Activated CD8-positive, alpha-beta T cell treated with anti-CD3 and anti-CD28 coated beads, Interleukin-2, amount 10 ng/mL, durations not matched to agents 7 days and 5 days (primary cell): ENCODE results near the gene MT1E. TPM values are rescaled to one million over a fixed set of nuclear protein-coding genes. Genes with fewer than 3 reads are reported as not detected.
"Not testable (repeated sequence)": the region's sequence is repeated elsewhere in the genome, so short reads cannot be mapped to it uniquely, and the experiment has no call there.

Source experiments
- ATAC-seq: fragments of 150-1000 bp; cut with Tn5 transposase; one replicate; pipeline ENCODE4 v1.10.0; 2021; ENCODE audit warnings: moderate library complexity
- CTCF ChIA-PET: fragments of 350-600 bp; sonication (Branson Sonifier 250); formaldehyde crosslinking; loops from one replicate; lab custom pipeline; 2021; ENCODE audit warnings: antibody characterized with exemption; lab: Charles Lee
- POLR2A ChIA-PET: fragments of 350-600 bp; sonication (Branson Sonifier 250); formaldehyde crosslinking; loops from one replicate; lab custom pipeline; 2021; ENCODE audit warnings: antibody characterized with exemption; lab: Charles Lee
- DNase-seq: peaks from one replicate; pipeline ENCODE4 v3.0.0-alpha.2; 2020
- H3K27ac Mint-ChIP-seq: one replicate; pipeline ENCODE4 v1.8.0; 2021; ENCODE audit warnings: mild to moderate bottlenecking, mixed read lengths
- H3K27me3 Mint-ChIP-seq: one replicate; pipeline ENCODE4 v1.8.0; 2021; ENCODE audit warnings: low read depth, mixed read lengths
- H3K36me3 Mint-ChIP-seq: one replicate; pipeline ENCODE4 v1.8.0; 2021; ENCODE audit warnings: low read depth, mixed read lengths
- H3K4me1 Mint-ChIP-seq: one replicate; pipeline ENCODE4 v1.8.0; 2021; ENCODE audit warnings: low read depth, mixed read lengths
- H3K4me3 Mint-ChIP-seq: one replicate; pipeline ENCODE4 v1.8.0; 2021; ENCODE audit warnings: mild to moderate bottlenecking, mixed read lengths
- H3K9me3 Mint-ChIP-seq: one replicate; pipeline ENCODE4 v1.8.0; 2022; ENCODE audit warnings: mixed read lengths; ENCODE audit not compliant: insufficient read depth
- total RNA-seq, 2 experiments: library from RNA; stranded (reverse); gene quantifications; one replicate each; pipeline ENCODE4 v1.2.3, GENCODE V29; 2021

MT1E gene
- total RNA-seq, 2 experiments from 2014 or later = 65.0 to 74.8 TPM

DNA sequence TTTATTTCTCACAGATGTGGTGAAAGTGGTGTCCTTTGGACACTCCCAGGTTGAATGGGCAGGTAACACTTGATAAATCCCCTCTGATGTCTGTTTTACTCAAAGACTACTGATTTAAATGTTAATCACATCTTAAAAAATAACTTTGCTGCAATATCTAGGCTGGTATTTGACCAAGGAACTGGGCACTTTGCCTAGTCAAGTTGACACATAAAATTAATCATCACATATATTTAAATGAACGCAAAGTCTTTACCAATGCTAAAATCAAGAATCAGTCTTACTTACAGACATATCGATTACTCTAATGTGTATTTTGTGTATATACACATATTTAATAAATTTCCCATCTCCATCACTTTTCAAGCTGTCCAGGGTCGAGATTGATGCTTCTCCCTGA is 10.2 kb upstream of the MT1E start:
- ATAC-seq (no peak), DNase-seq (no peak)
- ChIA-PET CTCF (no interaction called here), POLR2A (interaction anchor here (1.0 to 2.6 kb wide), 2 partner anchors 11 to 24 kb away, joined by 3 to 14 read pairs; partner anchors contain the start of gene MT1E)
- peaks cover 59% of the 10 kb centered on the region for H3K4me1 Mint-ChIP-seq
- H3K27ac Mint-ChIP-seq = no peak overlapping the region
- peaks cover 11% of the 10 kb centered on the region for H3K27me3 Mint-ChIP-seq
- H3K4me3 Mint-ChIP-seq = no peak overlapping the region
- H3K9me3 Mint-ChIP-seq = no peaks in the 10 kb centered on the region
- no peaks in the 10 kb centered on the region for H3K36me3 Mint-ChIP-seq

DNA sequence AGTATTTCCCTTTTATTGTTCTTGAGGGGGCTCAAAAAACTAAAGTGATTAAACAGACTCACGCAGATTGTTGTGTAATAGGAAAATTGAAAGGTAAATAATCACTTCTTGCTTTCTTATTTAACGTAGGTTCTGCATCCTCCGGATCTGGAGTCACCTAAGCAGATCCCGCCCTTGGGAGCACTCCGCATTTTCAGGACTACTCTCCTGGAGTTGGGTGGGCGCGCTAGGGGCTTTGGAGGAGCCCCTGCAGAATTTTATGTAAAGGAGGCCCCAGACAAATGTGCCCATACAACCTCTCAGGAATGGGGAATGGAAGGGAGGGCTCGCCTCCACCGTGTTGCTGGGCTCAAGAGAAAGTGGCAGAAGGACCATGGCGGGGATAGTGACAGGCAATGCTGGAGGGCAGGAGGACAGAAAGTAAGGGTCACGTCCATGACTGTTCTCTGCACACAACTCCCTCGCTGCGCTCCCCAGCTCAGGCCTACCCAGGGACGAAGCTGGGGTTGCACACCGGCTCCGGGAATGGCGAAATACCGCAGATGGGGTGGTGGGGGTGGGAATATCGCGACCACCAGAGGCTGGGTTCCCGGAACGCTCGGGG is 8.9 kb upstream of the MT1E start:
- no peaks in the 10 kb centered on the region for H3K9me3 Mint-ChIP-seq
- H3K4me1 Mint-ChIP-seq = peaks cover 46% of the 10 kb centered on the region
- peak overlapping the region; percentile 64 for H3K4me3 Mint-ChIP-seq
- peak overlapping the region; percentile 14 for H3K27ac Mint-ChIP-seq
- no peaks in the 10 kb centered on the region for H3K36me3 Mint-ChIP-seq
- ChIA-PET CTCF (interaction anchor here (1.6 kb wide), 1 partner anchor 13 kb away, joined by 6 read pairs; no protein-coding TSS in a partner anchor), POLR2A (interaction anchor here (2.6 kb wide), 1 partner anchor 9 kb away, joined by 14 read pairs; the partner anchor contains the start of gene MT1E)
- ATAC-seq (no peak), DNase-seq (no peak)
- peaks cover 16% of the 10 kb centered on the region for H3K27me3 Mint-ChIP-seq

DNA sequence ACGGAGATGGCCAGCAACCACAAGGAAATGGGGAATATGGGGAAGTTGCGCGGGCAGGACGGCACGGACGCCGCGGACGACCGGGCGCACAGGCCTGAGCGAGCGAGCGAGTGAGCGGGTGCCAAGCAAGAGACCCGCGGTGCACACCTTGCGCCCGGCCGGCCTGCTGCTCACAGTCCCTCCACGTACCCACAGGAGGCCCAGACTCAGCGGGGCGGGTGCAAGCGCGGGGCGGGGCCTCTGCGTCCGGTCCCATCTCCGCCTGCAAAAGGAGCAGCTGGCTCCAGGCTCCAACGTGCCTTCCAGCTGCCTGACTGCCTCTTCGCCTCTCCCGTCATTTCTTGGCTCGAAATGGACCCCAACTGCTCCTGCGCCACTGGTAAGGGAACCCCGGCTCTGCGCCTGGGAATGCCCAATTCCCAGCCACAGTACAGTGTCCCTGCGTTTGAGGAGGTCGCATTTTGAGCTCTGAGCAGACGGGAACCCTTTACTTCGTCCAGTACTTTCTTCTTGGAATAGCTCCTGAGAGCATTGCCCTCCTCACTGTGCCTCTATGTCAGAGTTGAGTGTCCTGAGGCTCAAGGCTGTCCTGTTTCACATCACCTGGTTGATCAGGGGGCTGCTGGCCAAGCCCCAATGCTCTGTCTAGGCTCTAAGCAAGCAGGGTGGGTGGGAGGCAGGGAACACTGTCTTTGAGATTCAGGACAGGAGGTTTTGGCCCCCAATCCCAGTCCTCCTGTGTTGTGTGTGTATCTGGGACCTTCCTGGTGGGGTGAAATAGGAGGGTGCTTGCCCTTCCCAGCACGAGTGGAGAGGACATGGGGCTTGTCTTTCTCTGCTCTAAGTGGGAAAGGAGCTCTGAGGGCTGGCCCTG is 8.1 kb upstream of the MT1E start:
- H3K4me1 Mint-ChIP-seq = peaks cover 44% of the 10 kb centered on the region
- no peak overlapping the region for H3K27ac Mint-ChIP-seq
- H3K9me3 Mint-ChIP-seq = no peaks in the 10 kb centered on the region
- peak; percentile 99 for ATAC-seq
- peak overlapping the region; percentile 64 for H3K4me3 Mint-ChIP-seq
- H3K36me3 Mint-ChIP-seq = no peaks in the 10 kb centered on the region
- ChIA-PET CTCF (interaction anchor here (1.0 to 3.0 kb wide), 4 partner anchors 9 to 84 kb away, joined by 3 to 7 read pairs (median 5); partner anchors contain the start of gene MT2A), POLR2A (interaction anchor here (1.6 to 2.6 kb wide), 2 partner anchors 9 kb away, joined by 13 to 14 read pairs; partner anchors contain the start of genes MT1E and MT2A)
- H3K27me3 Mint-ChIP-seq = peaks cover 17% of the 10 kb centered on the region
- DNase-seq = peak; percentile 82

DNA sequence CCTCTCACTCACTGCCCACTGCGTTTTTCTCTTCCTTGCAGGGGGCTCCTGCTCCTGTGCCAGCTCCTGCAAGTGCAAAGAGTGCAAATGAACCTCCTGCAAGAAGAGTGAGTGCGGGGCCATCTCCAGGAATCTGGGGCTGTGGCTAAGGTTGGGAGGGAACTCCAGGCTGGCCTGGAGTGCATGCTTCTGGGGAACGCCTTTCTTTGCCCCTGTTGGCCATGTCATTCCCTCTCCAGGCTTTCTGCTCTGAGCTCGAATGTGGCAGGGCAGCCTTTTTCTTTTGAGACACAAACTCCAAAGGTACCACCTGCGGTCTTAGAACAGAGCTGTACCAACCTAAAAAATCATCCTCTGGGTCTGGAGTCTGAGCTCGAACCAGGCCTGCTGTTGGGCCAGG is 7.4 kb upstream of the MT1E start:
- no peak for DNase-seq
- peaks cover 19% of the 10 kb centered on the region for H3K27me3 Mint-ChIP-seq
- H3K27ac Mint-ChIP-seq = no peak overlapping the region
- no peaks in the 10 kb centered on the region for H3K36me3 Mint-ChIP-seq
- ChIA-PET CTCF (interaction anchor here (0.7 to 3.0 kb wide), 5 partner anchors 10 to 84 kb away, joined by 3 to 7 read pairs (median 4); partner anchors contain the start of gene MT2A), POLR2A (interaction anchor here (0.9 to 1.6 kb wide), 2 partner anchors 10 to 26 kb away, joined by 4 to 13 read pairs; partner anchors contain the start of gene MT2A)
- no peaks in the 10 kb centered on the region for H3K9me3 Mint-ChIP-seq
- no peak for ATAC-seq
- peaks cover 43% of the 10 kb centered on the region for H3K4me1 Mint-ChIP-seq
- H3K4me3 Mint-ChIP-seq = peak overlapping the region; percentile 64

DNA sequence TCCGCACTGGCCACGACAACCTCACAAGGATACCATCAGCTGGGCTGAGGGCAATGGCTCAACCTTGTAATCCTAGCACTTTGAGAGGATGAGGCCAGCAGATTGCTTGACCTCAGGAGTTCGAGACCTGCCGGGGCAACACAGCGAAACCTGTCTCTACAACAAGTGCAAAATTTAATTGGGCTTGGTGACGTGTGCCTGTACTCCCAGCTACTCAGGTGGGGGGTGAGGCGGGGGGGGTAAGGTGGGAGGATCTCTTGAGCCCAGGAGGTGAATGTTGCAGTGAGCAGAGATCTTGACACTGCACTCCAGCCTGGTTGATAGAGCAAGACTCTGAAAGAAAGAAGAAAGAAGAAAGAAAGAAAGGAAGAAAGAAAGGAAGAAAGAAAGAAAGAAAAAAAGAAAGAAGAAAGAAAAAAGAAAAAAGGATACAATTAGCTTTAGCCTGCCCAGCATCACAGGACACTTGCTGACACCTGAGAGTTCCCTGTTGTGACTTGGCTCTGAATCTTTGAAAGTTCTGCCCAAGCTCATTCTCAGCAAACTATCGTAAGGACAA is 5.2 kb upstream of the MT1E start:
- peaks cover 32% of the 10 kb centered on the region for H3K4me1 Mint-ChIP-seq
- no peak overlapping the region for H3K27ac Mint-ChIP-seq
- no peak overlapping the region for H3K4me3 Mint-ChIP-seq
- no peak for ATAC-seq
- no peaks in the 10 kb centered on the region for H3K36me3 Mint-ChIP-seq
- no peak for DNase-seq
- no peaks in the 10 kb centered on the region for H3K9me3 Mint-ChIP-seq
- ChIA-PET POLR2A (no interaction called here), CTCF (no interaction called here)
- peaks cover 24% of the 10 kb centered on the region for H3K27me3 Mint-ChIP-seq

DNA sequence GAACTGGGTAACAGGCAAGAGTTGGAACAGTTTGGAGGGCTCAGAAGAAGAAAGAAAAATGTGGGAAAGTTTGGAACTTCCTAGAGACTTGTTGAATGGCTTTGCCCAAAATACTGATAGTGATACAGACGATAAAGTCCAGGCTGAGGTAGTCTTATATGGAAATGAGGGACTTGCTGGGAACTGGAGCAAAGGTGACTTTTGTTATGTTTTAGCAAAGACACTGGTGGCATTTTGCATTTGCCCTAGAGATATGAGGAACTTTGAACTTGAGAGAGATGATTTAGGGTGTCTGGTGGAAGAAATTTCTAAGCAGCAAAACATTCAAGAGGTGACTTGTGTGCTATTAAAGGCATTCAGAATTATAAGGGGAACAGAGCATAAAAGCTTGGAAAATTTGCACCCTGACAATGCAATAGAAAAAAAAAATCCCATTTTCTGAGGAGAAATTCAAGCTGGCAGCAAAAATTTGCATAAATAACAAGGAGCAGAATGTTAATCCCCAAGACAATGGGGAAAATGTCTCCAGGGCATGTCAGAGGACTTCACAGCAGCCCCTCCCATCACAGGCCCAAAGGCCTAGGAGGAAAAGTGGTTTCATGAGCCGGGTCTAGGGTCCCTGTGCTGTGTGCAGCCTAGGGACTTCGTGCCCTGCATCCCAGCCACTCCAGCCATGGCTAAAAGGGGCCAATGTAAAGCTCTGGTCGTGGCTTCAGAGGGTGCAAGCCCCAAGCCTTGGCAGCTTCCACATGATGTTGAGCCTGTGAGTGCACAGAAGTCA is 3.7 kb upstream of the MT1E start:
- POLR2A ChIA-PET, H3K36me3 Mint-ChIP-seq, H3K9me3 Mint-ChIP-seq, H3K27ac Mint-ChIP-seq, ATAC-seq, DNase-seq, H3K4me3 Mint-ChIP-seq: not testable (repeated sequence)
- peaks cover 36% of the 10 kb centered on the region for H3K4me1 Mint-ChIP-seq
- CTCF ChIA-PET = interaction anchor here (0.8 kb wide), 1 partner anchor 45 kb away, joined by 3 read pairs; no protein-coding TSS in a partner anchor
- peaks cover 24% of the 10 kb centered on the region for H3K27me3 Mint-ChIP-seq

DNA sequence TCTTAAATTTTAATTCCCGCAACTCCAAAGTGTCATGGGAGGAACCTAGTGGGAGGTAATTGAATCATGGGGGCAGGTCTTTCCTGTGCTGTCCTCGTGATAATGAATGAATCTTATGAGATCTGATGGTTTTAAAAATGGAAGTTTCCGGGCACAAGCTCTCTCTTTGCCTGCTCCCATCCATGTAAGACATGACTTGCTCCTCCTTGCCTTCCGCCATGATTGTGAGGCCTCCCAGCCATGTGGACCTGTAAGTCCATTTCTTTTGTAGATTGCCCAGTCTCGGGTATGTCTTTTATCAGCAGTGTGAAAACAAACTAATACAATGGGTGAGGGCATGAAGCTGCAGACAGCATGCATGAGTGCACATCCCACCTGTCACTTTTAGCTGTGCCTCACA is 2.4 kb upstream of the MT1E start:
- Mint-ChIP-seq H3K27me3 (peaks cover 25% of the 10 kb centered on the region), H3K4me1 (peaks cover 24% of the 10 kb centered on the region)
- ChIA-PET POLR2A (interaction anchor here (0.7 to 4.7 kb wide), 4 partner anchors 12 to 966 kb away, joined by 3 to 56 read pairs (median 4); partner anchors contain the start of genes HERPUD1, MT1X and MT2A), CTCF (interaction anchor here (1.1 to 2.8 kb wide), 4 partner anchors 12 to 79 kb away, joined by 3 to 14 read pairs (median 5); no protein-coding TSS in a partner anchor)
- not testable (repeated sequence) for H3K9me3 Mint-ChIP-seq, ATAC-seq, H3K4me3 Mint-ChIP-seq, H3K27ac Mint-ChIP-seq, H3K36me3 Mint-ChIP-seq, DNase-seq

DNA sequence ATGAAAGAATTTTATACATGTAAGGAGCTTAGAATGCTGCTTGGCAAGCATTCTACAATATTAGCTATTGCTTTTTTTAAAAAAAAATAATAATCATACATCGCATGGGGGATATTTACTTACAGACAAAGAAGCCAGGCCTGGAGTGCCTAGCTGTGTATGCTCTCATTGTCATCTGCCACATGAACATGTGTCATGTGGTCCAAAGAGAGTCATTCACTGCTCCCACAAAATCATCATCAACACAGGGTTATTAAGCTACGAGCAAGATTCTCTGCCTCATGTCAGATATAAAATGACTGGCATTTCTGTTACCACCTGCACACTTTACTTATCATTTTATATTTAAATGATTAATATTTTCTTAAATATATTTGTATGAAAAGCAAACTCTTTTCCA is 1.9 kb upstream of the MT1E start:
- H3K4me3 Mint-ChIP-seq = no peak overlapping the region
- no peak for ATAC-seq
- ChIA-PET POLR2A (interaction anchor here (1.0 to 4.7 kb wide), 3 partner anchors 13 to 308 kb away, joined by 3 to 56 read pairs (median 3); partner anchors contain the start of genes HERPUD1, MT1X and MT2A), CTCF (interaction anchor here (1.1 to 2.8 kb wide), 4 partner anchors 13 to 78 kb away, joined by 3 to 14 read pairs (median 5); no protein-coding TSS in a partner anchor)
- DNase-seq = no peak
- no peaks in the 10 kb centered on the region for H3K36me3 Mint-ChIP-seq
- H3K27me3 Mint-ChIP-seq = peaks cover 24% of the 10 kb centered on the region
- no peaks in the 10 kb centered on the region for H3K9me3 Mint-ChIP-seq
- H3K4me1 Mint-ChIP-seq = peaks cover 21% of the 10 kb centered on the region
- no peak overlapping the region for H3K27ac Mint-ChIP-seq

DNA sequence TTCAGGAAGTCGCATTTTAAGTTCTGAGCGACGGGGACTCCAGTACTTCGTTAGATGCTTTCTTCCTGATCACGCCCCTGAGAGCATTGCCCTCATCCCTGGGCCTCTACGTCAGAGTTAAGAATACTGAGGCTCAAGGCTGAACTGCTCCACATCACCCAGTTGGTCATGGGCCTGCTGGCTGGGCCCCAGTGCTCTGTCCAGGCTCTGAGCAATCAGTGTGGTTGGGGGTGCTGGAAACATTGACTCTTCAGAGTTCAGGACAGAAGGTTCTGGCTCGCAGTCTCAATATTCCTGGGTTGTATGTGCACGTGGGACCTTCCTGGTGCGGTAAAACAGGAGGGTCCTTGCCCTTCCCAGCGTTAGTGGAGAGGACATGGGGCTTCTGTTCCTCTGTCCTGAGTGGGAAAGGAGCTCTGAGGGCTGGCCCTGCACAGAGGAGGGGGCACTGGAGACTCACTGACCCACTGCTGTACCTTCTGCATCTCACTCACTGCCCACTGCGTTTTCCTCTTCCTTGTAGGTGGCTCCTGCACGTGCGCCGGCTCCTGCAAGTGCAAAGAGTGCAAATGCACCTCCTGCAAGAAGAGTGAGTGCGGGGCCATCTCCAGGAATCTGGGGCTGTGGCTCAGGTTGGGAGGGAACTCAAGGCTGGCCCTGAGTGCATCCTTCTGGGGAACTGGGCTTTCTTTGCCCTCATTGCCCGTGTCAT is 518 bp downstream of the MT1E start:
- ChIA-PET POLR2A (interaction anchor here (0.6 to 4.7 kb wide), 12 partner anchors 8 to 995 kb away, joined by 3 to 56 read pairs (median 7); partner anchors contain the start of genes MT1F, MT1X, MT2A and NLRC5), CTCF (interaction anchor here (1.3 to 2.8 kb wide), 4 partner anchors 10 to 76 kb away, joined by 3 to 14 read pairs (median 6); no protein-coding TSS in a partner anchor)
- no peaks in the 10 kb centered on the region for H3K36me3 Mint-ChIP-seq
- H3K9me3 Mint-ChIP-seq = no peaks in the 10 kb centered on the region
- ATAC-seq (peak; percentile 45), DNase-seq (no peak)
- H3K27ac Mint-ChIP-seq = peak overlapping the region; percentile 77
- H3K27me3 Mint-ChIP-seq = peaks cover 38% of the 10 kb centered on the region
- peaks cover 18% of the 10 kb centered on the region for H3K4me1 Mint-ChIP-seq
- peak overlapping the region; percentile 81 for H3K4me3 Mint-ChIP-seq

DNA sequence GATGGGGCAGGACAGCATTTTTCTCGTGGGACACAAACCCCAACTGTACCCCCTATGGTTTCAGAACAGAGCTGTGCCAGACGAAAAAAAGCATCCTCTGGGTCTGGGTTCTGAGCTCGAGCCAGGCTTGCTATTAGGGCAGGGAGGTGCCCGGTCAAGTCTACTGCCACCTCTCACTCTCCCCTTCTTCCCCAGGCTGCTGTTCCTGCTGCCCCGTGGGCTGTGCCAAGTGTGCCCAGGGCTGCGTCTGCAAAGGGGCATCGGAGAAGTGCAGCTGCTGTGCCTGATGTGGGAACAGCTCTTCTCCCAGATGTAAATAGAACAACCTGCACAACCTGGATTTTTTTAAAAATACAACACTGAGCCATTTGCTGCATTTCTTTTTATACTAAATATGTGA is 1.1 kb downstream of the MT1E start:
- POLR2A ChIA-PET = interaction anchor here (1.5 to 4.7 kb wide), 4 partner anchors 10 to 56 kb away, joined by 4 to 56 read pairs (median 12); partner anchors contain the start of genes MT1X and MT2A
- DNase-seq = no peak
- CTCF ChIA-PET = interaction anchor here (1.5 to 1.7 kb wide), 2 partner anchors 10 to 26 kb away, joined by 3 to 5 read pairs; no protein-coding TSS in a partner anchor
- Mint-ChIP-seq H3K9me3 (no peaks in the 10 kb centered on the region), H3K4me1 (peaks cover 20% of the 10 kb centered on the region), H3K27ac (no peak overlapping the region), H3K27me3 (peaks cover 41% of the 10 kb centered on the region), H3K36me3 (no peaks in the 10 kb centered on the region), H3K4me3 (peak overlapping the region; percentile 81)
- no peak for ATAC-seq
